Measurements from ENCODE around the gene MMP11.

The MMP11 gene

GRCh38 chr22:23801238-23801821, 28.7 kb downstream of the MMP11 start:
- no peak for TF ChIP-seq CTCF (conservative IDR thresholded peaks at IDR 0.05; ENCODE audit: low read depth)
- no peak for DNase-seq (ENCODE audit: low spot score)
- H3K27ac ChIP-seq: no peak overlapping the region
- ChIA-PET POLR2A (ENCODE audit: low non-redundant PET) (no interaction called here), CTCF (no interaction called here)

- ChIA-PET POLR2A (ENCODE audit: low non-redundant PET) (no interaction called here), CTCF (no interaction called here)
- DNase-seq (ENCODE audit: low spot score): no peak
- no peak overlapping the region for H3K27ac ChIP-seq
- TF ChIP-seq CTCF (conservative IDR thresholded peaks at IDR 0.05; ENCODE audit: low read depth): no peak
Observed at GRCh38 chr22:23801886-23802377, 29.3 kb downstream of the MMP11 start.

GRCh38 chr22:23803001-23803819, 30.6 kb downstream of the MMP11 start:
- H3K27ac ChIP-seq: no peak overlapping the region
- CTCF ChIA-PET: no interaction called here
- POLR2A ChIA-PET (ENCODE audit: low non-redundant PET): no interaction called here
- TF ChIP-seq CTCF (conservative IDR thresholded peaks at IDR 0.05; ENCODE audit: low read depth): no peak
- no peak for DNase-seq (ENCODE audit: low spot score)

- CTCF ChIA-PET: no interaction called here
- TF ChIP-seq CTCF (conservative IDR thresholded peaks at IDR 0.05; ENCODE audit: low read depth): no peak
- 0 out of 2 replicates have a peak overlapping the region, but pooled peaks have one; percentile 11 for H3K27ac ChIP-seq
- no peak for DNase-seq (ENCODE audit: low spot score)
- POLR2A ChIA-PET (ENCODE audit: low non-redundant PET): no interaction called here
Observed at GRCh38 chr22:23804781-23805291, 32.2 kb downstream of the MMP11 start.

GRCh38 chr22:23806837-23807236, 34.2 kb downstream of the MMP11 start:
- DNase-seq (ENCODE audit: low spot score): no peak
- POLR2A ChIA-PET (ENCODE audit: low non-redundant PET): no interaction called here
- no peak overlapping the region for H3K27ac ChIP-seq
- CTCF ChIA-PET: no interaction called here
- TF ChIP-seq CTCF (conservative IDR thresholded peaks at IDR 0.05; ENCODE audit: low read depth): no peak

GRCh38 chr22:23812378-23812777, 39.7 kb downstream of the MMP11 start:
- TF ChIP-seq CTCF (conservative IDR thresholded peaks at IDR 0.05; ENCODE audit: low read depth): no peak
- POLR2A ChIA-PET (ENCODE audit: low non-redundant PET): no interaction called here
- H3K27ac ChIP-seq: no peak overlapping the region
- DNase-seq (ENCODE audit: low spot score): no peak
- CTCF ChIA-PET: interaction anchor here (0.6 kb wide), 1 partner anchor 107 kb away, joined by 3 read pairs; no protein-coding TSS in a partner anchor
